Hematopoietic multipotent progenitor cell (in vitro differentiated cells): Measurements from ENCODE around the gene PLEKHH3. TPM values are rescaled to one million over a fixed set of nuclear protein-coding genes. Genes with fewer than 3 reads are reported as not detected.
A peak's percentile ranks its signal among the peaks of the same experiment; 100 is the strongest.

Experiments used
- DNase-seq, 3 donors: peaks; one replicate each; pipeline ENCODE4 v3.0.0-alpha.2; 2011 to 2015; ENCODE audit warnings: low read depth in 2 of 3, low spot score in 2 of 3
- total RNA-seq: library from RNA; depleted of rRNA; stranded (reverse); fragments of >200 nt; gene quantifications from one replicate; pipeline ENCODE4 v1.2.3, GENCODE V29; 2012

Gene PLEKHH3
- total RNA-seq, 1 donor, result 0.27 TPM

- DNase-seq, result no peak
Measured at GRCh38 chr17:42686520-42687128, 9.8 kb upstream of the PLEKHH3 start.

GRCh38 chr17:42685831-42686230, 9.0 kb upstream of the PLEKHH3 start:
- DNase-seq, result no peak

GRCh38 chr17:42684929-42685556, 8.2 kb upstream of the PLEKHH3 start:
- no peak for DNase-seq

GRCh38 chr17:42683407-42684034, 6.7 kb upstream of the PLEKHH3 start:
- DNase-seq, result peak in 1 of 3 donors; percentile 46

GRCh38 chr17:42682722-42683403, 6.1 kb upstream of the PLEKHH3 start:
- peak in 1 of 3 donors; percentile 56 for DNase-seq

GRCh38 chr17:42681976-42682721, 5.4 kb upstream of the PLEKHH3 start, which contains the start of gene CNTNAP1:
CNTNAP1 (plus strand) TSS chr17:42682531; CDS start chr17:42682830, 299 bp downstream.
- no peak for DNase-seq

- DNase-seq, result no peak
Measured at GRCh38 chr17:42680331-42680808, 3.6 kb upstream of the PLEKHH3 start.

- peak in 2 of 3 donors; percentile 77 to 80 for DNase-seq
Measured at GRCh38 chr17:42679492-42680330, 2.9 kb upstream of the PLEKHH3 start.

GRCh38 chr17:42678951-42679491, 2.2 kb upstream of the PLEKHH3 start:
- DNase-seq, result peak in 1 of 3 donors; percentile 41

GRCh38 chr17:42677921-42678781, 1.4 kb upstream of the PLEKHH3 start:
- peak in 2 of 3 donors; percentile 76 for DNase-seq

GRCh38 chr17:42677012-42677857, 441 bp upstream of the PLEKHH3 start:
- DNase-seq, result peak; percentile 96 to 99 (median 99)

GRCh38 chr17:42675965-42676423, 800 bp downstream of the PLEKHH3 start:
- DNase-seq, result no peak

GRCh38 chr17:42675348-42675964, 1.3 kb downstream of the PLEKHH3 start:
- no peak for DNase-seq

- no peak for DNase-seq
Measured at GRCh38 chr17:42674755-42675347, 1.9 kb downstream of the PLEKHH3 start.

- peak in 2 of 3 donors; percentile 67 to 79 for DNase-seq
Measured at GRCh38 chr17:42673885-42674754, 2.7 kb downstream of the PLEKHH3 start.
